Nephron (organoid): Measurements from ENCODE around the gene CMBL.

ENCODE experiments used
- H3K27ac Mint-ChIP-seq, 3 experiments: 2 replicates each; pipeline ENCODE4 v1.8.0; 2020; ENCODE audit warnings: mixed read lengths in 3 of 3, mild to moderate bottlenecking in 2 of 3, moderate library complexity in 1 of 3
- H3K27me3 Mint-ChIP-seq: 2 replicates; pipeline ENCODE4 v1.8.0; 2021; ENCODE audit warnings: low read depth, mild to moderate bottlenecking, moderate library complexity, mixed read lengths
- H3K36me3 Mint-ChIP-seq: 2 replicates; pipeline ENCODE4 v1.8.0; 2020; ENCODE audit warnings: low read depth, mixed read lengths
- H3K4me1 Mint-ChIP-seq: 2 replicates; pipeline ENCODE4 v1.8.0; 2020; ENCODE audit warnings: mixed read lengths
- H3K4me3 Mint-ChIP-seq, 3 experiments: 2 replicates each; pipeline ENCODE4 v1.8.0; 2020; ENCODE audit warnings: mild to moderate bottlenecking in 3 of 3, mixed read lengths in 3 of 3, moderate library complexity in 2 of 3
- H3K9me3 Mint-ChIP-seq: 2 replicates; pipeline ENCODE4 v1.8.0; 2020; ENCODE audit warnings: mixed read lengths
- TF ChIP-seq, protein P1 (sequence below), 3 experiments: fragments of 200-600 bp; sonication (generic); IDR thresholded peaks; one replicate each; pipeline ENCODE4 v1.5.0; 2021; ENCODE audit warnings: antibody characterized with exemption in 3 of 3; ENCODE audit not compliant: unreplicated experiment in 3 of 3

CMBL gene

DNA sequence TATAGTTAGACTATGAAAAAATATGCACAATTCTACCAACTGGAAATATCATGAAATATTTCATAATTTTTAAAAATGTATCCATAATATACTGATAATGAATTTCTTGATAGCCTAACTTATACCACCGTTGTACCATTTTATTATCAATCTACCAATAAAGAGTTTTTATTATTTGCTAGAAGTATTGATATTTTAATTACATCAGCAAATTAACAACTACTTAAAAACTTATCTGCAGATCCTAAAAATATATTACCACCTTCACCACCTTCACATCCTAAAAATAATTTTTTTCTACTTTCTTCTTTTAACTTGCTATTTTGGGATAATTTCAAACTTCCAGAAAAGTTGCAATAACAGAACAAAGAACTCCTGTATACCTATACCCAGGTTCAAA lies 79.4 kb downstream of the CMBL start:
- TF ChIP-seq, protein P1, sequence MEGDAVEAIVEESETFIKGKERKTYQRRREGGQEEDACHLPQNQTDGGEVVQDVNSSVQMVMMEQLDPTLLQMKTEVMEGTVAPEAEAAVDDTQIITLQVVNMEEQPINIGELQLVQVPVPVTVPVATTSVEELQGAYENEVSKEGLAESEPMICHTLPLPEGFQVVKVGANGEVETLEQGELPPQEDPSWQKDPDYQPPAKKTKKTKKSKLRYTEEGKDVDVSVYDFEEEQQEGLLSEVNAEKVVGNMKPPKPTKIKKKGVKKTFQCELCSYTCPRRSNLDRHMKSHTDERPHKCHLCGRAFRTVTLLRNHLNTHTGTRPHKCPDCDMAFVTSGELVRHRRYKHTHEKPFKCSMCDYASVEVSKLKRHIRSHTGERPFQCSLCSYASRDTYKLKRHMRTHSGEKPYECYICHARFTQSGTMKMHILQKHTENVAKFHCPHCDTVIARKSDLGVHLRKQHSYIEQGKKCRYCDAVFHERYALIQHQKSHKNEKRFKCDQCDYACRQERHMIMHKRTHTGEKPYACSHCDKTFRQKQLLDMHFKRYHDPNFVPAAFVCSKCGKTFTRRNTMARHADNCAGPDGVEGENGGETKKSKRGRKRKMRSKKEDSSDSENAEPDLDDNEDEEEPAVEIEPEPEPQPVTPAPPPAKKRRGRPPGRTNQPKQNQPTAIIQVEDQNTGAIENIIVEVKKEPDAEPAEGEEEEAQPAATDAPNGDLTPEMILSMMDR (IDR thresholded peaks at IDR 0.05; ENCODE audit: unreplicated experiment in 3 of 3), result no peak
- Mint-ChIP-seq H3K36me3 (peaks cover 42% of the 10 kb centered on the region), H3K4me1 (no peaks in the 10 kb centered on the region), H3K4me3 (no peak overlapping the region), H3K9me3 (peaks cover 11% of the 10 kb centered on the region), H3K27me3 (peaks cover 5% of the 10 kb centered on the region), H3K27ac (no peak overlapping the region)
